GM12892 (cell line): ENCODE results near the gene RBMS1. TPM values are rescaled to one million over a fixed set of nuclear protein-coding genes. Genes with fewer than 3 reads are reported as not detected.
A peak's percentile ranks its signal among the peaks of the same experiment; 100 is the strongest.

Experiments
- DNase-seq: peaks from one replicate; pipeline ENCODE4 v3.0.0; 2011; ENCODE audit not compliant: insufficient read length
- FAIRE-seq: peaks from 2 replicates; lab custom pipeline; 2011; peaks lifted over from hg19 to GRCh38; lab: Jason Lieb, UNC
- POLR2A ChIP-seq: IDR thresholded peaks from 2 replicates; pipeline ENCODE4 v1.6.1; 2011; ENCODE audit warnings: low read depth, low read length, control low read depth
- POLR2AphosphoS5 ChIP-seq: IDR thresholded peaks from 2 replicates; pipeline ENCODE4 v1.6.1; 2011; ENCODE audit warnings: low read depth, low read length, control low read depth
- TAF1 ChIP-seq: IDR thresholded peaks from 2 replicates; pipeline ENCODE4 v1.6.1; 2011; ENCODE audit warnings: low read depth, mild to moderate bottlenecking, control low read depth, low read length, borderline replicate concordance
- polyA plus RNA-seq: library from polyadenylated mRNA; unstranded; fragments of >200 nt; gene quantifications from one replicate; pipeline ENCODE4 v1.2.1, GENCODE V29; 2012; ENCODE audit warnings: missing spikeins, inconsistent platforms; ENCODE audit not compliant: missing spikeins

The RBMS1 gene
- polyA plus RNA-seq: 0.30 TPM

GRCh38 chr2:160493227-160494028 is at the start of gene RBMS1:
Gene RBMS1 (minus strand): TSS chr2:160493807. CDS start chr2:160493363, 444 bp downstream.
- FAIRE-seq (no peak), DNase-seq (peak; percentile 13)
- TF ChIP-seq POLR2A: no peak
- TF ChIP-seq TAF1: no peak
- no peak for TF ChIP-seq POLR2AphosphoS5

GRCh38 chr2:160541745-160542144 is 48.1 kb upstream of the RBMS1 start:
- FAIRE-seq (no peak), DNase-seq (no peak)
- TF ChIP-seq POLR2AphosphoS5: no peak
- no peak for TF ChIP-seq TAF1
- no peak for TF ChIP-seq POLR2A

GRCh38 chr2:160538559-160539355 is 45.1 kb upstream of the RBMS1 start:
- DNase-seq (no peak), FAIRE-seq (no peak)
- TF ChIP-seq POLR2AphosphoS5 (no peak), POLR2A (no peak), TAF1 (no peak)

GRCh38 chr2:160538115-160538514 is 44.5 kb upstream of the RBMS1 start:
- DNase-seq (no peak), FAIRE-seq (no peak)
- TF ChIP-seq TAF1 (no peak), POLR2AphosphoS5 (no peak), POLR2A (no peak)

- TF ChIP-seq TAF1 (no peak), POLR2A (no peak), POLR2AphosphoS5 (no peak)
- DNase-seq (no peak), FAIRE-seq (no peak)
Observed at GRCh38 chr2:160534996-160535395, 41.4 kb upstream of the RBMS1 start.

GRCh38 chr2:160534249-160534648 is 40.6 kb upstream of the RBMS1 start:
- no peak for FAIRE-seq
- no peak for DNase-seq
- no peak for TF ChIP-seq POLR2AphosphoS5
- TF ChIP-seq POLR2A: no peak
- TF ChIP-seq TAF1: no peak

- FAIRE-seq (no peak), DNase-seq (no peak)
- TF ChIP-seq POLR2A (no peak), TAF1 (no peak), POLR2AphosphoS5 (no peak)
Observed at GRCh38 chr2:160533482-160533881, 39.9 kb upstream of the RBMS1 start.

- no peak for TF ChIP-seq POLR2AphosphoS5
- FAIRE-seq: no peak
- DNase-seq: no peak
Observed at GRCh38 chr2:160532388-160532787, 38.8 kb upstream of the RBMS1 start.

- TF ChIP-seq TAF1: no peak
- TF ChIP-seq POLR2A: no peak
- no peak for TF ChIP-seq POLR2AphosphoS5
- FAIRE-seq (no peak), DNase-seq (no peak)
Observed at GRCh38 chr2:160522951-160523710, 29.5 kb upstream of the RBMS1 start.

GRCh38 chr2:160517731-160518130 is 24.1 kb upstream of the RBMS1 start:
- FAIRE-seq (no peak), DNase-seq (no peak)
- no peak for TF ChIP-seq POLR2AphosphoS5
- no peak for TF ChIP-seq TAF1
- no peak for TF ChIP-seq POLR2A

- FAIRE-seq: no peak
- DNase-seq: no peak
- no peak for TF ChIP-seq POLR2AphosphoS5
- TF ChIP-seq TAF1: no peak
- no peak for TF ChIP-seq POLR2A
Observed at GRCh38 chr2:160516547-160517365, 23.1 kb upstream of the RBMS1 start.
